Stomach (tissue), 9 donors: Measurements from ENCODE around the gene DDR1. TPM values are rescaled to one million over a fixed set of nuclear protein-coding genes. Genes with fewer than 3 reads are reported as not detected.
"Not testable (repeated sequence)": the region's sequence is repeated elsewhere in the genome, so short reads cannot be mapped to it uniquely, and the experiment has no call there.

Source experiments
- DNase-seq, 2 donors: peaks; one replicate each; pipeline versions ENCODE4 v3.0.0 to v3.0.0-alpha.2; 2013 to 2019
- H3K27ac ChIP-seq, 5 donors: fragments of 200-600 bp in 4 of 5; sonication (generic) in 4 of 5; one replicate each; pipeline ENCODE4 v1.5.1; 2013 to 2019; ENCODE audit warnings: mild to moderate bottlenecking in 1 of 5, moderate library complexity in 1 of 5
- H3K27me3 ChIP-seq, 3 donors: fragments of 200-600 bp; sonication (generic); one replicate each; pipeline ENCODE4 v1.5.1; 2017 to 2019; ENCODE audit warnings: mixed run types in 1 of 3
- H3K36me3 ChIP-seq, 4 donors: fragments of 200-600 bp; sonication (generic); 1 replicate in 3 of 4; 2 replicates in 1 of 4; pipeline ENCODE4 v1.5.1; 2016 to 2019
- H3K4me1 ChIP-seq, 4 donors: fragments of 200-600 bp; sonication (generic); one replicate each; pipeline ENCODE4 v1.5.1; 2016 to 2019
- H3K4me3 ChIP-seq, 4 donors: fragments of 200-600 bp; sonication (generic) in 3 of 4; one replicate each; pipeline ENCODE4 v1.5.1; 2016 to 2019; ENCODE audit warnings: mild to moderate bottlenecking in 1 of 4
- H3K9me3 ChIP-seq, 4 donors: fragments of 200-600 bp; sonication (generic); one replicate each; pipeline ENCODE4 v1.5.1; 2016 to 2019
- CTCF ChIP-seq, 7 experiments: fragments of 450-650 bp in 4 of 7; fragments of 200-600 bp in 3 of 7; sonication (generic) in 3 of 7; IDR thresholded peaks; one replicate each; pipeline ENCODE4 v1.5.1; 2016 to 2019; ENCODE audit warnings: antibody characterized with exemption in 7 of 7, control low read depth in 2 of 7, mild to moderate bottlenecking in 1 of 7
- EP300 ChIP-seq: sonication (generic); formaldehyde crosslinking; IDR thresholded peaks from one replicate; pipeline ENCODE4 v1.6.1; 2017; ENCODE audit warnings: antibody characterized with exemption
- POLR2A ChIP-seq, 4 donors: fragments of 450-650 bp; IDR thresholded peaks; one replicate each; pipeline ENCODE4 v1.6.1; 2016; ENCODE audit warnings: antibody characterized with exemption in 4 of 4, control low read depth in 2 of 4, mild to moderate bottlenecking in 1 of 4, moderate library complexity in 1 of 4
- POLR2AphosphoS5 ChIP-seq, 3 donors: sonication (generic); formaldehyde crosslinking; IDR thresholded peaks; one replicate each; pipeline ENCODE4 v1.6.1; 2016; ENCODE audit warnings: antibody characterized with exemption in 3 of 3
- WGBS, 5 donors: extraction: QIAGEN DNeasy Blood & Tissue Kit in 3 of 5; methylation state at CpG; one replicate each; pipeline versions ENCODE4 v1.1.5 to v1.1.7; 2013 to 2018; 5-methylcytosine and 5-hydroxymethylcytosine counted together
- intact Hi-C: fragments of 100-400 bp; cut with DNase I; formaldehyde crosslinking; loops from one replicate; pipeline ENCODE4 v1.15.1; 2023; ENCODE audit warnings: low total_unique reads
- polyA plus RNA-seq, 3 donors: library from polyadenylated mRNA; stranded (reverse); fragments of 200-250 nt; gene quantifications; one replicate each; pipeline ENCODE4 v1.2.3, GENCODE V29; 2013
- total RNA-seq, 5 donors: library from RNA; depleted of rRNA; stranded (reverse); fragments of >200 nt; gene quantifications; one replicate each; pipeline versions ENCODE4 v1.1.0 to v1.2.3, GENCODE V29; 2014 to 2016
- donor health status: healthy with polysubstance abuse.
- donor health status: Bipolar disorder and iron deficiency.
- donor health status: healthy.

The DDR1 gene
- total and polyA plus RNA-seq, 8 donors: 17.6 to 144 (median 82.4) TPM

GRCh38 chr6:30902709-30903108 is 18.4 kb downstream of the DDR1 start:
- intact Hi-C loops: no loop called here
- H3K27ac ChIP-seq: no peak overlapping the region
- H3K4me3 ChIP-seq: no peak overlapping the region
- DNase-seq: no peak
- no peaks in the 10 kb centered on the region for H3K9me3 ChIP-seq
- peaks cover 19 to 29% (median 26%) of the 10 kb centered on the region in 4 donors for H3K36me3 ChIP-seq
- peaks cover 0 to 12% (median 8%) of the 10 kb centered on the region in 4 donors for H3K4me1 ChIP-seq
- no peaks in the 10 kb centered on the region for H3K27me3 ChIP-seq
- TF ChIP-seq POLR2AphosphoS5 (IDR thresholded peaks at IDR 0.05) (no peak), EP300 (no peak), CTCF (IDR thresholded peaks at IDR 0.05) (no peak), POLR2A (IDR thresholded peaks at IDR 0.05) (no peak)
- WGBS, 5 donors: 30 to 44% (median 36%) methylated on average over 5 of the region's 5 CpGs

- intact Hi-C loops: no loop called here
- H3K4me3 ChIP-seq: no peak overlapping the region
- peaks cover 14 to 23% (median 21%) of the 10 kb centered on the region in 4 donors for H3K36me3 ChIP-seq
- no peaks in the 10 kb centered on the region for H3K9me3 ChIP-seq
- no peak for TF ChIP-seq POLR2A (IDR thresholded peaks at IDR 0.05)
- no peak for TF ChIP-seq CTCF (IDR thresholded peaks at IDR 0.05)
- TF ChIP-seq EP300: no peak
- no peak for TF ChIP-seq POLR2AphosphoS5 (IDR thresholded peaks at IDR 0.05)
- no peaks in the 10 kb centered on the region for H3K27me3 ChIP-seq
- peaks cover 0 to 12% (median 9%) of the 10 kb centered on the region in 4 donors for H3K4me1 ChIP-seq
- DNase-seq: no peak
- 79 to 96% (median 92%) methylated on average over 4 of the region's 4 CpGs for WGBS, 5 donors
- H3K27ac ChIP-seq: no peak overlapping the region
Measured at GRCh38 chr6:30903236-30903635, 18.9 kb downstream of the DDR1 start.

GRCh38 chr6:30907290-30907757 is 23.0 kb downstream of the DDR1 start:
- peaks cover 7 to 28% (median 23%) of the 10 kb centered on the region in 4 donors for H3K4me1 ChIP-seq
- peak overlapping the region; percentile 70 to 82 (median 77) for H3K27ac ChIP-seq
- peak overlapping the region; percentile 60 to 94 (median 92) for H3K4me3 ChIP-seq
- H3K36me3 ChIP-seq: peaks cover 19 to 28% (median 28%) of the 10 kb centered on the region in 4 donors
- intact Hi-C loops, H3K27me3 ChIP-seq, H3K9me3 ChIP-seq: not testable (repeated sequence)
- 20 to 33% (median 27%) methylated on average over 13 to 16 of the region's 16 CpGs for WGBS, 5 donors
- DNase-seq: peak; percentile 63 to 67

GRCh38 chr6:30907758-30908591 is 23.7 kb downstream of the DDR1 start, which contains the start of gene GTF2H4:
GTF2H4 (plus strand) TSS chr6:30908207.
- 0 to 1% (median 1%) methylated on average over 45 to 49 of the region's 49 CpGs for whole genome bisulfite sequencing, 5 donors
- Histone ChIP-seq H3K36me3 (peaks cover 19 to 35% (median 32%) of the 10 kb centered on the region in 4 donors), H3K27ac (peak within 1 kb of the TSS; percentile 70 to 82 (median 77)), H3K4me3 (peak within 1 kb of the TSS; percentile 60 to 94 (median 92)), H3K27me3 (no peaks in the 10 kb centered on the region), H3K4me1 (peaks cover 7 to 29% (median 24%) of the 10 kb centered on the region in 4 donors), H3K9me3 (no peaks in the 10 kb centered on the region)
- intact Hi-C loops: no loop called here
- TF ChIP-seq CTCF (IDR thresholded peaks at IDR 0.05): no peak
- TF ChIP-seq POLR2AphosphoS5 (IDR thresholded peaks at IDR 0.05): peak; percentile 40 to 90 (median 45)
- no peak for TF ChIP-seq POLR2A (IDR thresholded peaks at IDR 0.05)
- TF ChIP-seq EP300: no peak
- DNase-seq: peak; percentile 97 to 99
